Stimulated activated CD4-positive, alpha-beta T cell treated with anti-CD3 and anti-CD28 coated beads, Interleukin-1b, Interleukin-23, amount 100 ng/mL, for 48 hours (primary cell): ENCODE measurements around the gene NFATC2.

Source experiments
- DNase-seq: peaks from one replicate; pipeline ENCODE4 v3.0.0-alpha.2; 2020

NFATC2 gene

DNA sequence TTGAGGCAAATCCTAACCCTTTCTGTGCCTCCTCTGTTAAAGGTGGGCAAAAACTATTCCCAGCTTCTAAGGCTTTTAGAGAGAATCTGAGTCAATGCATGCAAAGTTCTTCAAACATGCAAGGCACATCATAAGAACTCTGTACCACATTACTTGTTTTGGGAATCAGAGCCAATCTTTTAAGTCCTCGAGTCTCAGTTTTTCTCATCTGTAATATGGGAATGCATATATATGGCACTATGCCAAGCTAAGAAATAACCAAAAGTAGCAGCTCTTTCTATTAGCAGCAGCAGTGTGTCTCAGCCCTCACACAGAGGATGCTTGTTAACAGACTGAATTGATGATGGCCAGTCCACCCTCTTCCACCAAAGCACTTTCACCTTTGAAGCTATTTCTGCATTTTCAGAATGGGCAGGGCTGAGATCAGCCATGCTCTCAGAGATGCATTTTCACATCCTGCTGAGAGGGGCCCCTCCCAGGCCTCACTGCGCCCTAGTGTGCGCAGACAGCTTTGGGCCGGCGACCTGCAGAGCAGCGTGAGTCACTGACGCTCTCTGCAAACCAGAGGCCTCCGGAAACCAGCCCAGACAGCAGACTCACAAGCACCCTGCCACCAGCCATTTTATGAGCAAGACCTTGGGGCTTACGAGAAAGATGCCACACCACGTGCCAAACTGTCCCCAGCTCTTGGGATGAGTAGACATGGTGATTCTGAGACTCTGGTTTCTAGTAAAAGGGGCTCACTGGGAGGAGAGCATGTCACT lies 138.0 kb downstream of the NFATC2 start:
- DNase-seq: peak; percentile 94

DNA sequence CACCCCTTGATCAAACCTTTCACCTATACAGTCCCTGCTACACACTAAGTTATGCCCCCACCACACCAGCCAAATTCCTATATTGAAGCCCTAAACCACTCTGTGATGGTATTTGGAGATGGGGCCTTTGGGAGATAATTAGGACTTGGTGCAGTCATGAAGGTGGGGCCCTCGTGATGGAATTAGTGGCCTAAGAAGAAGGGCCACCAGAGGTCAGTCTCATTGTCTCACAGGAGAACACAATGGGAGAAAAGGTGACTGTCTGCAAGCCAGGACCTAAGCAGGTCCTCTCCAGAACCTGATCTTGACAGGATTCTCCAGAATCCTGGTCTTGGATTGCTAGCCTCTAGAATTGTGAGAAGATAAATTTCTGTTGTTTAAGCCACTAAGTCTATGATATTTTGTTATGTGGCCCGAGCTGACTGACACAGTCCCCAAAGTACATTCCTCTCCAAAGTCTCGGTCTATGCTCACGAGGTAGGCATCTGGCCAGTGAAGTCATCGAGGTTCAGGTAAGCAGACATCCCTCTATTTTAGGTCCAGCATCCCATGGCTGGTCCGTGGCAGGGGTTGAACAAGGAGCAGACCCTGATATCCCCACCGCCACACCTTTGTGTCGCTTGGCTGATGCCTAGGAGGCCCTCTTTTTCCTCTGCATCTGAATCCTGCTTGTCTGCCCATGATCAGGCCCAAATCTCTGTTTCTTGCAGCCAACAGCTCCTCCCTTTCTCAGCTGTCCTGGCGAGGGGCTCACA lies 138.9 kb downstream of the NFATC2 start:
- no peak for DNase-seq

DNA sequence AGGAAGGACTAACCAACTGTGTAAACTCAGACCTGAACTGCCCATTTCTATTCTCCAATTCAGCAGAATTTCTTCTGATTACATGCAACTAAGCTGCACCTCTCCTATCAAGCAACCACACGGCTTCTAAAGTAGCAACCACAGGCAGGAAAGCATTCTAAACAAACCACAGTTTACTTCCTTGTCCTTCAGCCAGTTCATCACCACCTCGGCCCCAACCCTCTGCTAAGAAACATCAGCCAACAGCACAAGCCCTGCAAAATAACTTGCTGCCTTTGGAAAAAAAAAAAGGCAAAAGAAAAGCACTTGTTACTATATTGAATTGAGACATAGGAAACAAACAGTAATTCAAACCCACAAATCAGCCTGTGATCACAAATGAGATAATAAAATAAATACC lies 140.3 kb downstream of the NFATC2 start:
- DNase-seq: peak; percentile 18

DNA sequence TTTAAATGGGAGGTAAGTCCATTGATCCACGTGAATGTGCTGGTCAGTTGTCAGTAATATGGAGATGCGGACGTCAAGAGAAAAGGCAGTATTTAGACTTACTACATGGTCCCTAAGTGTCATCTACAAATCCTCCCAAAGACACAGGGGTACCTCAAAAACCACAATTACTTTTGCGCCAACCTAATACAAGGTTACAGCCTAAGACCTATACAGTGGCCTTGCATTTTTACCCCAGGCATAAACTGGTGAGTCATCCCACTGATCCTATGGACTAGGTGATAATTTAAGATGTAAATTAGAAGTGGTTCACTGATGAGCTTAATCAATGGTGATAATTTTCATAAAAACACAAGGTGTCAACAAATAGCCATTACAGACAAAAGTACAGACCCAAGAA lies 141.0 kb downstream of the NFATC2 start:
- no peak for DNase-seq

DNA sequence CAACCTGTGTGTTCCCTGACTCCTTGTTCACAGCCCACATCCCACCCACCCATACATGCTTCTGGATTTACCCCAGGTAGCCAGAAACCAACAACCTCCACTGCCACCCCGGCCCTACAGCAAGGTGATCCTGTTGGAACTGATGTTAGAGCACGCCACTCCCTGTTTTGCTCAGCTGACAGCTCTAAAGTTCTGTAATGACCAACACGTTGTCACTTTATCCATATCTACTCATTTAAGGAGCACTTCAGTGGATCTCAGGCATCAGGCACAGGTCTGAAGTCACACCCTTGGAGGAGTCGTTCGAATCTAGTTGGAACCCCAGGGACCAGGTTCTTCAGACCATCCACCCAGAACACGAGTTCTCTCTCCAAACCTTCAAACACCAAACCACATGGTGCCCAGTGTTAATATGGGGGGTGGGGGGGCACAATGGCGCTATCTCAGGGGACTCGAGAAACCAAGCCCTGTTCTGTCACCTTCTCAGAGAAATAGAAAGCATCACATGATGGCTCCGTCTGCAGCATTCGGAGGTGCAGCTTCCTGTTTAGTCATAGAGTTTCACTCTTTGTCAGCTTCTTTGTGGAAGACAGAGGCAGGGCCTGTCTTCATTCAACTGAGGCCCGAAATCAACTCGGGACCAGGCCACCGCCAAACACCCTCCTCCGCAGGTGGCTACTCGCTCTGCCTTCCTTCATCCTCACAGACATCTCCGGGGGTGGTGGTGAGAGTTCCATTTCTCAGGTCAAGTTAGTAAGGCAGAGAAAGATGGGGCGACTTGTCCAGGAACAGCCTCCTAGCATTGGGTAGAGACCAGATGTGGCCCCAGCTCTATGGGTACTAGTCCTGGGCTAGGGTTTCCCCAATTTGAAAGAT lies 142.2 kb downstream of the NFATC2 start:
- DNase-seq: peak; percentile 78

DNA sequence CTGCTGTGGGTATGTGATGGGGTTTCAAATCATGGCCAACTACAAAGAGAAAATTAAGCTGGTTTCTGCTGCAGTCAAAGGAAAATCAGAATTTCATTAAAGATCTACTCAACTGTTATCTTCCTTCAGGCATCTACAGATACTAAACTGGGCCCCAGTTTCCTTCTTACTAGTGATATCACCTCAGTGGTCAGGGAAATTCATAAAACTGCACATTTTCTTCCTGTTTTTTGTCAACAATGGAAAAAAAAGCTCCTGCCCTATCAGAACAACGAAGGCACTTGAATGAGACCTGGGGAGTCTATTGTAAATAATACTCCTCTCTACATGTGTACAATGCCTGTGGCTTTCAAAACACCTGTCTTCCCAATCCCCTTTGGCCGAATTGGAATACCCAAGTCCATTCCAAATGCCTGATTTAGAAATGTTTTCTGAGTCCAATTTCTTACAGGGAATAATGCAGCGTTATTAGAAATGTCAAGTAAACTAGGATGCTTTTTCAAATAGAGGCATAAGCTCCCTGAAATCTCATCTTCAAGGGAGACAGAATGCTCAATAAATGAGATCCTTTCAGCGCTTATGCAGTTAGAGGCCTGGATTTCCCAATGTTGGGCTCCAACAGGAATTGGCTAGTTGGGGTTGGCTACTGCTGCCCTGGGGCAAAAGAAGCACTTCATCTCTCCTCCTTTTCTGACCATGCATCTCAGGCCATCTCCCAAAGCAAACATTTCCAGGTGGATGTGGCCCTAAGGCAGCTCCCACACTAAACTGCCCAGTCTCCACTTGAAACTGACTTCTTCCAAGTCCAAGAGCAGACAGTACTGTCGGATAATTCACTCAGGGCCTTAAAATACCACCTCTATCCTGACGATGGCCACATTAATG lies 143.3 kb downstream of the NFATC2 start:
- DNase-seq: no peak

DNA sequence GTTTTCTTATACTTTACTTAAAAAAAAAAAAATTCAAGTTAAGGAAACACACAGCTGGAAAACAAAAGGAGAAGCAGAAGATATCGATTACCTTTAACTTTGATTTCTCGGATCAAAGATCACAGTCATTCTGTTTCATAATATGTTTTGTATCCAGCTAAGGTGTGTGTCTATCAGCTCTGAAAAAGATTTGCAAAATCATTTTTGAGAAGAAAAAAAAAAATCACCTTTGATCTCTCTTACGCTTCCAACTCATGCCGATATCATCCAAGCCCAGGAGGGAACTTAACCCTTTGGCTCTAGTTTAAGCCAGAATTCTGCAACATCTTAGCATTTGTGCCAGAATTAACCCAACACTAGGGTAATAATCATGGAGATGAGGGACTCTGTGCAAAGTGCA lies 144.0 kb downstream of the NFATC2 start:
- no peak for DNase-seq

DNA sequence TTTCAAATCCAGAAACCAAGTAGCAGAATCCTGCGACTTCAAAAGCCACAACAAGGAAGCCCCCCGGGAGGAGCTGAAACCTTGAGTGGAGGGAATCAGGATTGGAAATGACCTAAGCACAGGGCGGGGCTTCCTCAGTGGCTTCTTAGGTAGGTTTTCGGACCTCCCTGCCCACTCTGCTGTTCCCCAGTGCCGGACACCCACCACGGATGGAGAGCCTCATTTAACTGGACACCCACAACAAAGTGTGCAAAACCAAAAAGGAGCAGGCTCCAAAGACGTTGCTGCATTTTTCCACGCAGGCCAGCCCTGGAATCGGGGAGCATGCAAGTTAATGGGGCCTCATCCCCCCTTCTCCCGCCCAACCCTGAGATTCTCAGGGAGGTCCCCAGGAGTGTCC lies 144.4 kb downstream of the NFATC2 start:
- DNase-seq: no peak

DNA sequence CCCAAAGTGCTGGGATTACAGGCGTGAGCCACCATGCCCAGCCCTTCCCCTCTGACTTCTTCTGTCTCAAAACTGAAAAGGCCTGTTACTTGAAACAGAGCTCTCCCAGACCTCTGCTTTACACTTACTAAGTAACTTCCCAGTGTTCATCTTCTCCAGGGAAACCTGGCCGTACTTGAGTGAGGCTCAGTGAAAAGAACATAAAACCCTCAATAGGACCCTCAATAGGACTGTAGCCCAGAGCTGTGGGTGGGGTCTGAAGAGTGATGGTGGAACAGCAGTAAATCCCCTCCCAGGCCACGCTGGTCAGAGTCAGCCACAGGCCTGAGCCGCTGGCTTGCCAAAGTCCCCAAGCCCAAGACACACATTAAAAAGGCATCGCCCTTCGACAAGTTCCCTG lies 145.4 kb downstream of the NFATC2 start:
- DNase-seq: no peak

DNA sequence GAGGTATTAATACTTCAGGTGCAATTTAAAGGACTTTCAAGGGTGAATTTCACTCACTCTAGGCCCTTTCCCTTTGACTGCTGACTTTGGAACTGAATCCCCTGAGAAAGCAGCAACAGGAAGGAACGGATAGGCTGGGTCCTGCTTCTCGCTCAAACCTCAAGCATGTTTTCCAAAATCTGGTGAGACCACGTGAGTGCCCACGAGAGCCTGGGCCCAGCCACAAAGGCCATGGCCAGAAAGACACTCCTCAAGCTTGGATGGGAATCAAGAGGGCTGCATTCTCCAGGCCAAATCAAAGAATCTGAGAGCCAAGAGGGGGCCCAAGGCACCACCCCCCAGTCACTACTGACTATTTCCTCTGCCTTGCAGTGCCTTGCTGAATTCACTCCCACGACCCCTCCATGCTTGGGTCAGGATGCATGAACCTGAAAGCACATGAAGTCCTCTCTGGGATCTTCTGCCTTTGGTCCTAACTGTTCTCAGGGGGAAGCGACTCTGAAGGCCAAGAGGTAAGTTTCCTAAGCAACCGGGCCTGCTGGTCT lies 146.1 kb downstream of the NFATC2 start:
- no peak for DNase-seq

DNA sequence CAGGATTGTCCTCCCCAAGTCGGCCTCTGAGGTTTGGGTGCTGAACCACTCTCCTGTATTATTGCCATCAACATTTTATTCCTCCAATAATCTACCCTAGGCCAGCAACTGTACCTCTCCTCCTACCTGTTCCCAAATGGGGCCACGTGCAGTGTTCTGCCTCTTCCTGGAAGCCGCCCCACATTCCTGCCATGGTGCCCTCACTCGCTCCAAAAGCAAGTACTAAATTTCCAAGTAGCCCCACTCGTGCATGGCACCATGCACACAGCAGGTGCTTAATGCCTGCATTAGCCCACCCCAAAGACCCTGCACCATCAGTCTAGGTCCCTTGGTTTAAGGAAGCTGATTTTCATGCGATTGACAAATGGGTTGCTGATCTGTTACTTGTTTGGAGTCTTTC lies 147.8 kb downstream of the NFATC2 start:
- no peak for DNase-seq

DNA sequence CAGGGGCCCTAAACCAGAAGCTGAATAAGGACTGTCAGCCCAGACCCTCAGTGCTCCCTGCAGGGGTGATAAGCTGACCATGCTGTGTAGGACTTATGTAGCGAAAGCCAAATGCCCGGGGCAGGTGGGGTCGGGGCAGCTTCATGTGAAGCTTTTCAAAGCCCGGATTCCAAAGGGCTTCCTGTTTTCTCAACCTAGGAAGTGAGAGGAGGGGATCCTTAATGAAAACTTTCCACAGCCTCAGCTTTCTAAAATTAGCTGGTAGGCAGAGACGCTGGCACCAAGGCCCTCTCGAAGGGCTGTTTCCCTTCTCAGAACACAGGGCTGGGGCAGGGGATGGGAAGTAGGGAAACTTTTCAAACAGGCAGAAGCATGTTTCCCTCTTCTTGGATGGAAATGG lies 148.9 kb downstream of the NFATC2 start:
- DNase-seq: no peak

DNA sequence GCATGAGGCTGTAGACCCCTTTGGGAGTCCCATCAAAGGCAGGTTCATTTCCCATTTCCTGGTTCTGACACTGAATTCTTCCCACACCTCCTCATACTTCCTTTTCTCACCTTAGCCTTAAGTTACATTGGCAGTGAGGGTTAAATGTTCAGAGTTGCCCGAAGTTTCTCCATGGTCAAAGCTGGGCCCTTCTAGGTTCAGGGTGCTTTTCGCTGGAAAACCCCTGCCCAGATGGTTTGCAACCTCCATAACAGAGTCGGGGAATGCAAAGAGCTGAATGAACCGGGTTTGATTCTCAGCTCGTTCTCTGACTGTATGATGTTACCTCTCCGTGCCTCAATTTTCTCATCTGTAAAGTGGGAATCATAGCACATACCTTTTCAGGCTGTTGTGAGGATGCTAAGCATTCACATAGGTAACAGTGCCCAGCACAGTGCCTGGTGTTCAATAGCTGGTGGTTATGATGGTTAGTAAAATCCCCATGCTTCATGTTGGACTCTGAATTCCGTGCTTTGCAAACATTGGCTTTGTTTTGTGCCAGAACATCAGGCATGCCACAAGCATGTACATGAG lies 149.8 kb downstream of the NFATC2 start:
- DNase-seq: no peak

DNA sequence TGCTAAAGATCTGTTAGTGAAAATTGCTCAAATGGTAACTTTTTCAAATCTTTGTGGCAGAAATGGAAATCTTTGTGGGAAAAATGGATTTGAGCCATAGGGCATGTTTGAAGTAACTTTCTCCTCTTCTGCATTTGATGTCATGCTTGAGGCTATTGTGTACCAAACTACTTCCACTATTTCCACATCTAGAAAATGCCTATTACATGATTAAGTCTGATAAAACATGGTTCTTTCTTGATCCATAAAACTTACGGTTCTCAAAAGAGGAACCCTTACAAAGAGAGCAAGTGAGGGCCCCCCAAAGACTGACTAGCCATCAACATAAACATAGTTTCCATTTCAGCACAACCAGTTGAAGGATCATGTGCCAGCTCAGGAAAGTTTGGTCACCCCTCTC lies 150.6 kb downstream of the NFATC2 start:
- DNase-seq: no peak

DNA sequence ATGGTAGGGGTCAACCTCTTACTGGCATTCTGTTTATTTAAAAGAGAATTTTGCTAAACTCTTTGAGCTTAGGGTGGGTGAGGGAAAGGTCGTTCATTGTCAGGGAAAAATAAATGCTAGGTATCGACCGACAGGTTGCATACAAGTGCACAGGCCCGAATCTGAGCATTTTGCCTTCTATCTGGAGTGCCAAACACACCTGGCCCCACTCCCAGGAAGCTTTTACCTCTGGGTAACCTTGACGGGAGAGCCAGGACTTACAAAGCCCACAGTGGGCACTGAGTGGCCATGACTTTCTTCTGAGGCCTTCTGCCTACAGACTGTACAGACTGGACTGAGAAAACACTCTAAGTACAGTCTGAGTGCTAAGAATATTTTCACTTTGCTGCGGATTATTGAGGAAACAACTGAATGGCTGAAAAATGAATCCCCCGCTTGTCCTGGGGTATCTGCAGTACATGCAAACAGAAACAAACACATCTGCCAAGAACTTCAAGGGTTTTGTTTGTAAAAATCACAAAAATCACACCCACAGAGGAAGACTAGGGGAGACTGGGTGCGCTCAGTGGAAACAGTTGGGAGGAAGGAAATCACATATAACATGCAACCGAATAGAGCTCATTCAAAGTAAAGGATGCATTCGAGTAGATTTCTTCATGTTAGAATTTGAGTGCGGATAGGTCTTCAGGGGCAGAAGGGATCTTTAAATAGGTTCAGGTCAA lies 152.8 kb downstream of the NFATC2 start:
- no peak for DNase-seq

DNA sequence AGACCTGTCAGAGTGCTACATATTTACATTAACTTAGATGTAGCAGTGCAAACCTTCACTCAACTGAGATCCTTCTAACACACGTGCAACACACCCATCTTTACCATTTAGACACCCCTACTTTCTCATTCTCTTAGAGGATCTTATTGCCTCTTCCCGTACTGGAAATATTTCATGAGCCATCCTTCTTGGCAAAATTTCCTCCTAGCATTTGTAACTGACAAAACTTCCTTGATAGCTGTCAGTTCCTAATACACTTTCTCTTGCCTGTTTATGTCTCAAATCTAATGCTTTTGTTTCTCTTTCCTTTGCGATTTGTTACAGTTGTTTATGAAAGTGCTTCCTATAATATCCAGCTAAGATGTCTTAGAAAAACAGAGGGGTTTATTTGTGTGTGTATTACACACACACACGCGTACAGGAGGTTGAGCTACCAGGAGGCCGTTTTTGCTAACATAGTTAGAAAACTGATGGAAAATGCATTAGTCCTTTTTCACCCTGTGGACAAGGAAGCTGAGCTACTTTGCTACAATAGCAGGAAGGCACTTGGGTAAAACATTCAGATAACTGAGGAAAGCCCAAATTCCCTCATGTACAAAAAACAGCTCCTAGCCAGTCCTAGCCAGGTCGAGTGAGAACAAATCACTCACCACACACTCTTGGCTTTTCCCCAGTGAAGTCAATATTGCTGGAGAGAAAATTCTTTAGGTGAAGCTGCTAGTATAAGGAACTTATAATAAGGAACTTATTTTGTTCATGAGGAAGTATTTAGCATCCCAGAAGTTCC lies 153.6 kb downstream of the NFATC2 start:
- no peak for DNase-seq

DNA sequence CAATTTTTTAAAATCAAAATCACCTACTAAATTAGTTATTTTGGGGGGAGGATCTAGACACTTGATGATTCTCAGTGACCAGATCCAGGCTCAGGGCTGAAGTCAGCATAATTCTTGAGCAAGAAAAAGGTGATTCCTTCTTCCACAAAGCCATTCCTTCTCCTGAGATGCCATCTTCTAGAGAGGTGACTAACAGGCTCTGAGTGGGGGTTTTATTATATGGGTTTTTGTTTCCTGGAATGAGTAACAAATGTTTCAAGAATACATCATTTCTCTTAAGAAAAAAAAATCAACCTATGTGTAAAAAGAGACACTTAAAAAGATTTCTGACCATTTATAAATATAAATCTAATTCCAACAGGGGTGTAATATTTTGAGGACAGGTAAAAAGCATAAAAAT lies 154.3 kb downstream of the NFATC2 start:
- DNase-seq: no peak

DNA sequence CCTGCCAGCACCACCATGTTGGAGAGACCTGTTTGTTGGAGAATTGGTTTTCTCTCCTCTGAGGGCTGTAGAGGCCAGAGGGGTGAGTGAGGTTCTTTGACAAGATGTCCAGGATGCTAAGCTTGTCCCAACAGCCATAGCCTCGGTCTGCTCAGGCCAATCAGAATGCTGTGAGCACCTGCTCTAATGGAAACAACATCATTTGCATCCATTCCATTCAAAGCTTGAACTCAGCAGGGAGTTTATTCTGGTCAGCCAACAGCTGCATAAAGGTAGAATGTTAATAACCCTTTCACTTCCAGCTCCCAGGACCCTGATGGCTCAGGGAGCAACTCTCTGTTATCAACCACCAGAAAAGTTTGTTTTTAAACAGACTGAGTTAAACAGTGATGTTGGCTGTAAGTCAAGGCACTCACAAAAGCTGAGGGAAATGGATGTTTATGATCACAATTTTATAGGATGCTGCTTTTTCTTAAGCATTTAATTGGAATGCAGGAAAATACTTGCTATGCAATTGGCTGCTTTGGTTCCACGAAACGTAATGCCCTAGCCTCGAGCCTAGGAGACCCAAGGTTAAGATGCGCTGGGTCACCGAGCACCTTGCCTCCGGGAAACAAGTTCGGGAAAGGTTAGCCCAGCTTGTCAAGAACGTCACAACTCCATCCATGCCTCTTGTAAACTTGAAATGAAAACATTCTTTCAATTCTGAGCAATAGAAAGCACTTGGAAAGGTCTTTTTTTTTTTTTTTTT lies 155.2 kb downstream of the NFATC2 start:
- DNase-seq: no peak

DNA sequence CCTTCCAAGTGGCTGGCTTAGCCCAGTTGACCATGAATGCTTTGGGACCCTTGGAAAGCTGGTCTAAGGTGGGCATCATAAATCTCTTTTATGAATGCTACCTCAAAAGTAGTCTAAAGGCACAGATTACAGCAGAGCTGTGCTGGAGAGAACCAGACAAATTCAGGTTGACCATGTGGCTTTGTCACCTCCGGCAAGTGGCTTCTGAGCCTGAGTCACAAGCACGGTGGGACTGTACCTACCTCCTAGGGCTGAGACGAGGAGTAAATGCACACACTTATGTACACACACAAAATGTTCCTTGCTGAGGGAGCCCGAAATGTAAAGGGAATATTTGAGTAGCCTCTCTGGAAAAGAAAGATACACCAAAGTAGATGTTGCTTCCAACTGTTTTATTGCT lies 155.9 kb downstream of the NFATC2 start:
- peak; percentile 60 for DNase-seq
